HepG2 (cell line): ENCODE results near the gene OGFOD3. TPM values are rescaled to one million over a fixed set of nuclear protein-coding genes. Genes with fewer than 3 reads are reported as not detected.
A peak's percentile ranks its signal among the peaks of the same experiment; 100 is the strongest.
"Not testable (repeated sequence)": the region's sequence is repeated elsewhere in the genome, so short reads cannot be mapped to it uniquely, and the experiment has no call there.

ENCODE experiments used
- ATAC-seq: fragments of 200-7000 bp; cut with Tn5 transposase; 3 replicates; pipeline ENCODE4 v1.9.1; 2020; ENCODE audit warnings: mild to moderate bottlenecking, moderate library complexity
- BruUV-seq: library from RNA; stranded (reverse); fragments of 400-500 nt; replicated peaks from 2 replicates; lab custom pipeline; 2021; lab: Mats Ljungman, UMichigan
- CTCF ChIA-PET: fragments of 300-600 bp; formaldehyde crosslinking; extraction: SDS; loops from one replicate; lab custom pipeline; 2021; ENCODE audit warnings: low total read pairs, inconsistent platforms, low intra/inter-chr PET ratio; lab: Yijun Ruan, JAX
- POLR2A ChIA-PET: fragments of 350-600 bp; sonication (Branson Sonifier 250); formaldehyde crosslinking; loops from one replicate; lab custom pipeline; 2020; ENCODE audit warnings: antibody characterized with exemption, inconsistent platforms; lab: Yijun Ruan, JAX
- DNase-seq: peaks from one replicate; pipeline ENCODE4 v3.0.0-alpha.2; 2015; ENCODE audit warnings: low spot score
- FAIRE-seq: peaks from 3 replicates; lab custom pipeline; 2011; peaks lifted over from hg19 to GRCh38; lab: Jason Lieb, UNC
- H2AFZ ChIP-seq: one replicate; pipeline ENCODE4 v1.6.1; 2011; ENCODE audit warnings: low read length, inconsistent platforms
- H3K27ac ChIP-seq: fragments of 300-600 bp; 3 replicates; pipeline ENCODE4 v1.8.0; 2011; ENCODE audit warnings: mixed run types, mild to moderate bottlenecking, mixed read lengths, low read length, inconsistent platforms; ENCODE audit not compliant: insufficient read depth; ENCODE audit errors: extremely low read length
- H3K27me3 ChIP-seq, 2 experiments: fragments of 200-600 bp in 1 of 2; 2 replicates in 1 of 2; 3 replicates in 1 of 2; pipeline versions ENCODE4 v1.6.0 to v1.8.0; 2011; ENCODE audit warnings: low read length in 2 of 2, mild to moderate bottlenecking in 2 of 2, moderate library complexity in 2 of 2, inconsistent platforms in 1 of 2; ENCODE audit not compliant: insufficient read depth in 2 of 2, control insufficient read depth in 1 of 2
- H3K36me3 ChIP-seq, 2 experiments: fragments of 200-600 bp in 1 of 2; replicated peaks in 1 of 2; 2 replicates in 1 of 2; 3 replicates in 1 of 2; pipeline versions ENCODE4 v1.5.1 to v1.8.0; 2011; ENCODE audit warnings: low read length in 2 of 2, inconsistent platforms in 1 of 2; ENCODE audit not compliant: insufficient read depth in 2 of 2, control insufficient read depth in 1 of 2
- H3K4me1 ChIP-seq: 2 replicates; pipeline ENCODE4 v1.5.1; 2012; ENCODE audit warnings: low read length, inconsistent platforms; ENCODE audit not compliant: insufficient read depth
- H3K4me2 ChIP-seq: 2 replicates; pipeline ENCODE4 v1.6.0; 2011; ENCODE audit warnings: low read depth, low read length, inconsistent platforms
- H3K4me3 ChIP-seq, 3 experiments: fragments of 200-600 bp in 1 of 3; sonication (generic), shearing (Covaris generic) in 1 of 3; replicated peaks in 1 of 3; 2 replicates each; pipeline ENCODE4 v1.5.1; 2011 to 2016; ENCODE audit warnings: low read length in 3 of 3, inconsistent platforms in 2 of 3, low read depth in 2 of 3, mild to moderate bottlenecking in 2 of 3, control low read depth in 1 of 3, mixed read lengths in 1 of 3; ENCODE audit not compliant: insufficient read depth in 1 of 3
- H3K79me2 ChIP-seq: one replicate; pipeline ENCODE4 v1.6.1; 2011; ENCODE audit warnings: low read length, inconsistent platforms; ENCODE audit not compliant: insufficient read depth
- H3K9ac ChIP-seq: 2 replicates; pipeline ENCODE4 v1.6.0; 2011; ENCODE audit warnings: mild to moderate bottlenecking, low read depth, low read length, inconsistent platforms; ENCODE audit not compliant: insufficient read depth
- H3K9me3 ChIP-seq: 2 replicates; pipeline ENCODE4 v1.5.1; 2012; ENCODE audit warnings: mild to moderate bottlenecking, low read length
- H4K20me1 ChIP-seq: 2 replicates; pipeline ENCODE4 v1.6.0; 2011; ENCODE audit warnings: inconsistent platforms, mild to moderate bottlenecking, low read length, moderate library complexity; ENCODE audit not compliant: insufficient read depth
- ZNF121 ChIP-seq: sonication (generic); formaldehyde crosslinking; IDR thresholded peaks from 2 replicates; pipeline ENCODE4 v1.5.0; 2020; ENCODE audit warnings: mild to moderate bottlenecking, missing genetic modification reagents
- ZNF354B ChIP-seq: sonication (generic); formaldehyde crosslinking; IDR thresholded peaks from 2 replicates; pipeline ENCODE4 v1.8.0; 2022; ENCODE audit warnings: mild to moderate bottlenecking, missing genetic modification reagents
- WGBS: methylation state at CpG from one replicate; pipeline ENCODE4 v1.1.6; 2017; ENCODE audit warnings: low lambda C conversion rate; 5-methylcytosine and 5-hydroxymethylcytosine counted together
- in situ Hi-C: cut with HindIII; loops from 2 replicates; pipeline ENCODE4 v1.10.0; 2017; ENCODE audit warnings: low pct_unique_long_range_greater_than_20kb; ENCODE audit not compliant: extremely low pct_ligation_motif_present
- intact Hi-C: fragments of 100-400 bp; cut with micrococcal nuclease; formaldehyde crosslinking; loops from one replicate; pipeline ENCODE4 v1.10.0; 2022; ENCODE audit not compliant: unreplicated experiment
- polyA plus RNA-seq, 8 experiments: library from polyadenylated mRNA; depleted of rRNA in 3 of 8; stranded (reverse) in 7 of 8; unstranded in 1 of 8; fragments of >200 nt; fragmentation: Illumina TruSeq in 4 of 8; extraction: Trizol in 4 of 8; gene quantifications; 2 replicates each; pipeline versions ENCODE4 v1.2.1 to v1.2.3, GENCODE V29; 2011 to 2016; ENCODE audit warnings: low read depth in 4 of 8, missing spikeins in 1 of 8, mixed read lengths in 1 of 8; ENCODE audit not compliant: insufficient read depth in 1 of 8
- total RNA-seq, 5 experiments: library from RNA; depleted of rRNA; stranded (reverse); fragments of >200 nt; fragmentation: Illumina TruSeq; extraction: Trizol; gene quantifications; 2 replicates each; pipeline ENCODE4 v1.2.3, GENCODE V29; 2016; ENCODE audit warnings: low read depth in 1 of 5
- TF ChIP-seq, protein P1 (sequence below): sonication (generic); formaldehyde crosslinking; IDR thresholded peaks from 2 replicates; pipeline ENCODE4 v1.4.0; 2020; ENCODE audit warnings: missing genetic modification reagents

OGFOD3 gene
- total and polyA plus RNA-seq, 2 of the 13 experiments (the other 11 are each of a cell fraction or from before 2014, with no cell fraction given), result 40.0 to 42.1 TPM

DNA sequence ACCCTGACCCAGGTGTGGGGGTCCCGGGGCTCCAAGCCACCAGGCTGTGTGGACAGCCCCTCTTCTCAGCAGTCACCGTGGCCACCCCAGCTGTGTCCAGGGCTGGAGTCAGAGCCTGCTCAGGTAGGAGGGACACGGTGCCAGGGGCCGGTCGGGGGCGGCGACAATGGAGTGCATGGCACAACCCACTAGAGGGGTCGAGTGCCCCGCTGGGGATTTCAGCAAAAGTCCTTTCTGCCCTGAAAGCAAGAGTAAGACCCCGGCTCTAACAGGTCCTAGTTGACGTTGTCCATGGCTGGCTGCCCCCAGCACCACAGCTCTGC lies 35.5 kb downstream of the OGFOD3 start (continued):
- TF ChIP-seq, protein P1, sequence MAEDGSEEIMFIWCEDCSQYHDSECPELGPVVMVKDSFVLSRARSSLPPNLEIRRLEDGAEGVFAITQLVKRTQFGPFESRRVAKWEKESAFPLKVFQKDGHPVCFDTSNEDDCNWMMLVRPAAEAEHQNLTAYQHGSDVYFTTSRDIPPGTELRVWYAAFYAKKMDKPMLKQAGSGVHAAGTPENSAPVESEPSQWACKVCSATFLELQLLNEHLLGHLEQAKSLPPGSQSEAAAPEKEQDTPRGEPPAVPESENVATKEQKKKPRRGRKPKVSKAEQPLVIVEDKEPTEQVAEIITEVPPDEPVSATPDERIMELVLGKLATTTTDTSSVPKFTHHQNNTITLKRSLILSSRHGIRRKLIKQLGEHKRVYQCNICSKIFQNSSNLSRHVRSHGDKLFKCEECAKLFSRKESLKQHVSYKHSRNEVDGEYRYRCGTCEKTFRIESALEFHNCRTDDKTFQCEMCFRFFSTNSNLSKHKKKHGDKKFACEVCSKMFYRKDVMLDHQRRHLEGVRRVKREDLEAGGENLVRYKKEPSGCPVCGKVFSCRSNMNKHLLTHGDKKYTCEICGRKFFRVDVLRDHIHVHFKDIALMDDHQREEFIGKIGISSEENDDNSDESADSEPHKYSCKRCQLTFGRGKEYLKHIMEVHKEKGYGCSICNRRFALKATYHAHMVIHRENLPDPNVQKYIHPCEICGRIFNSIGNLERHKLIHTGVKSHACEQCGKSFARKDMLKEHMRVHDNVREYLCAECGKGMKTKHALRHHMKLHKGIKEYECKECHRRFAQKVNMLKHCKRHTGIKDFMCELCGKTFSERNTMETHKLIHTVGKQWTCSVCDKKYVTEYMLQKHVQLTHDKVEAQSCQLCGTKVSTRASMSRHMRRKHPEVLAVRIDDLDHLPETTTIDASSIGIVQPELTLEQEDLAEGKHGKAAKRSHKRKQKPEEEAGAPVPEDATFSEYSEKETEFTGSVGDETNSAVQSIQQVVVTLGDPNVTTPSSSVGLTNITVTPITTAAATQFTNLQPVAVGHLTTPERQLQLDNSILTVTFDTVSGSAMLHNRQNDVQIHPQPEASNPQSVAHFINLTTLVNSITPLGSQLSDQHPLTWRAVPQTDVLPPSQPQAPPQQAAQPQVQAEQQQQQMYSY, result no peak

DNA sequence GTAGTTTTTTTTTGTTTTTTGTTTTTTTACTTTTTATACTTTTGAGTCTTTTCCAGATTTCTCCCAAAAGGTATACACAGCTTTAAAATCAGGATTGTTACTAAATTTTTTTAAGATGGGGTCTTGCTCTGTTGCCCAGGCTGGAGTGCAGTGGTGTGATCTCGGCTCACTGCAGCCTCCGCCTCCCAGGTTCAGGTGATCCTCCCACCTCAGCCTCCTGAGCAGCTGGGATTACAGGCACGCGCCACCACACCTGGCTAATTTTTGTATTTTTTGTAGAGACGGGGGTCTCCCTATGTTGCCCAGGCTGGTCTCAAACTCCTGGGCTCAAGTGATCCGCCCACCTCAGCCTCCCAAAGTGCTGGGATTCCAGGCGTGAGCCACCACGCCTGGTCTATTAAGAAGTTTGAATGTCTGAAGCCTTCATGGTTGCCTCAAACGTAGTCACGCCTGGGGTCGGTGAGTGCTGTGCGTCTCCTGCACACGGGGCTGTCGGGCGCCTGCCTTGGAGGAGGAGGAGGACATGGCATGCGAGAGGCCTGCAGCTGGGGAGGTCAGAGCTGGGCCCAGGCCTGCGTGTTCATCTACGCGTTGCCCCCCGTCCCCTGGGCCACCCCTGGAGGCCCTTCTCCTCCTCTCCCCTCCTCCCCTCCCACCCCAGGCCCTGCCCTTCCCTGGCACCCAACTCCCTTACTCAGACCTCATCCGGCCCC lies 36.0 kb downstream of the OGFOD3 start:
- BruUV-seq, H3K79me2 ChIP-seq, H3K4me3 ChIP-seq, H3K4me2 ChIP-seq, intact Hi-C loops, ATAC-seq, H3K27ac ChIP-seq, H2AFZ ChIP-seq, DNase-seq, H4K20me1 ChIP-seq, H3K36me3 ChIP-seq, H3K9ac ChIP-seq, FAIRE-seq, H3K9me3 ChIP-seq, in situ Hi-C loops, CTCF ChIA-PET: not testable (repeated sequence)
- WGBS, result 67% methylated on average over 21 of the region's 21 CpGs
- peaks cover 63% of the 10 kb centered on the region for H3K4me1 ChIP-seq
- POLR2A ChIA-PET, result interaction anchor here (0.7 to 0.9 kb wide), 2 partner anchors 11 to 12 kb away, joined by 3 read pairs; no protein-coding TSS in a partner anchor
- peaks cover 8 to 50% of the 10 kb centered on the region in 2 experiments; a peak in 4 of 5 replicates for H3K27me3 ChIP-seq
- TF ChIP-seq ZNF121 (CRISPR knock-in tag) (peak; percentile 83), ZNF354B (CRISPR knock-in tag) (0 out of 2 replicates have a peak, but pooled peaks have one; percentile 62)
